ENCODE data around the gene CHCHD4.

Gene CHCHD4

DNA sequence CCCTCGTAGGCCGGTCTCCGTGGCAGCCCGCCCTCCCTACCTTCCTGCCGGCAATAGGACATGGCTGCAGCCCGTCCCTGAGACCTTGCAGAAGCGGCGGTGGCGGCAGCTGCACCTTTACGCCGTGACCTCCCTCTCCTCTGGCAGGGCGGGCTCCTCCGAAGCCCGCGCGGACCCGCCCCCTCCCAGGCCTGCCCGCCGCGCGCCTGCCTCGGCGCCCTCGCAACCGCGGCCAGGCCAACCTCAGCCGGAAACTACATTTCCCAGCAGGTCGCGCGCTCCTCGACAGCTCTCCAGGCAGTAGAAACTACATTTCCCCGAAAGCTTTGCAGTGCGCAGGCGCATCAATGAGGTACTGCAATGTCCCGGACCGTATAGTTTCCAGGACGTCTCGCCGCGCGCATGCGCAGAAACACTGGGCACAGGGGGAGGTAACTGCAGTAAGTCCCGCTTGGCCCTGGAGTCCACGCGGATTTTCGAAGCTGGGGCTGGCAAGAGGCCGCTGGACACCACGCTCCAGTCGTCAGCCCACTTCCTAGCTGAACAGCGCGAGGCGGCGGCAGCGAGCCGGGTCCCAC is at the start of gene CHCHD4, which contains the start of gene TMEM43:
Gene CHCHD4, minus strand, starts transcription at position 256 of the 578 bp plus-strand sequence. Its CDS starts 194 bp downstream, at position 62.
Gene TMEM43, plus strand, starts transcription at position 438 of the 578 bp plus-strand sequence. CDS start 142 bp downstream, outside the sequence.
- peak within 1 kb of the TSS; percentile 95 for H3K27ac ChIP-seq
- DNase-seq (ENCODE audit: low read depth, low spot score): peak; percentile 93

- DNase-seq (ENCODE audit: low read depth, low spot score): no peak
- H3K27ac ChIP-seq: peak overlapping the region; percentile 98
Measured at GRCh38 chr3:14172496-14172895, 47.8 kb upstream of the CHCHD4 start.

DNA sequence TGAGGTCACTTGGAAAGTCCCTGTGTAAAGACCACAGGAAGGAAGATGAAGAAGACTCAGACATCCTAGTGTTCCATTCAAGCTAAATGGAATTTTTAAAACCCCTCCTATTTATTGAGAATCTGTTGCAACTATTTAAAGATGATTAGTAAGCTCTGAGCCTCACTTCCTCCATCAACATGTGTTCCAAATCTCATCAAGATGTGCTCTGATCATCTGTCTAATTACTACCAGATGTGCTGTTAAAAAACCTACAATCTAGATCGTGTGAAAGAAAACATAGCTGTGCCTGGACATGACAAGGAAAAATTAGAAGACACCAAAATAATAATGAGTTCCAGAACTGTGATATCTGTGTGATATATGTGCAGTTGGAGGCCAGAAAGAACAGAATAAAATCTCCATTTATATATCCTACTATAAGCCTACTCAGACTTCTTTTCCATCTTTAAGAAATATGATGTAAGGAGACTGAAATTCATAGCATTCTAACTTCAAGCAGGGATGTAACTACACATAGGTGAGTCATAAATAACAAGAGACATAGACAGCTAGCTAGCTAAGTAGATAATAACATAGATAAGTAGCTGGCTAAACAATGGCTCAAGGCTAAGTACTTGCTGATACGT is 46.0 kb upstream of the CHCHD4 start:
- no peak for DNase-seq (ENCODE audit: low read depth, low spot score)
- H3K27ac ChIP-seq: peak overlapping the region; percentile 98

DNA sequence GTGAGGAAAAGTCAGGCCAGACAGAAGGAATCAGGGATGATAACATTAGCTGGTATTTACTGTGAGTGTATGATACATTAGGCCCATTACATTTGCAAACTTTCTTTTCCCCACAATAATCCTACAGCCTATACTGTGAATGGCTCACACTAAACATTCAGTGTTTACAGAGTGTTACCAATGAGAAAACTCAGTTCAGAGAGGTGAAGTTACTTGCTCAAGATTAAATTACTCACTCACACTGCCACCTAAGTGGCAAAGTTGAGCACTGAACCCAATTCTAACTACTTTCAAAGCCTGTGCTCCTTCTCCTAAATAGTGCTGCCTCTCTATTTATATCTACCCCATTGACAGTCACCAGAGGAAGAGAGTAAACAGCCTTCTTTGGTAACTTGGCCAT is 45.2 kb upstream of the CHCHD4 start:
- peak overlapping the region; percentile 98 for H3K27ac ChIP-seq
- no peak for DNase-seq (ENCODE audit: low read depth, low spot score)

DNA sequence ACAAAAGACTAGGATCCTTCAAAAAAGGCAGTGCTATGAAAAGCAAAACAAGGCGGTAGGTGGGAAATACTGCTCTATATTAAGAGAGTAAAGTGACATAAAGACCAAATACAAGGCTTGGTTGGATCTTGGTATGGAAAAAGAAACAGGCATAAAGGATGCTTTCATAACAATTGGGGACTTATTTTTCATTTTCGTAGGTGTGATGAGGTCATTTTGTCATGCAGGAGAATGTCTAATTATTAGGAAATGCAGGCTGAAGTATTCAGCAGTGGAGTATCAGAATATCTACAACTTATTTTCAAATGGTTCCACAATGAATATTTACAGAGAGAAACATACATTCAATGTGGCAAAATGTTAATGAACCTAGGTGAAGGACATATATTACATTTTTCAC is 44.8 kb upstream of the CHCHD4 start:
- no peak for DNase-seq (ENCODE audit: low read depth, low spot score)
- peak overlapping the region; percentile 98 for H3K27ac ChIP-seq

DNA sequence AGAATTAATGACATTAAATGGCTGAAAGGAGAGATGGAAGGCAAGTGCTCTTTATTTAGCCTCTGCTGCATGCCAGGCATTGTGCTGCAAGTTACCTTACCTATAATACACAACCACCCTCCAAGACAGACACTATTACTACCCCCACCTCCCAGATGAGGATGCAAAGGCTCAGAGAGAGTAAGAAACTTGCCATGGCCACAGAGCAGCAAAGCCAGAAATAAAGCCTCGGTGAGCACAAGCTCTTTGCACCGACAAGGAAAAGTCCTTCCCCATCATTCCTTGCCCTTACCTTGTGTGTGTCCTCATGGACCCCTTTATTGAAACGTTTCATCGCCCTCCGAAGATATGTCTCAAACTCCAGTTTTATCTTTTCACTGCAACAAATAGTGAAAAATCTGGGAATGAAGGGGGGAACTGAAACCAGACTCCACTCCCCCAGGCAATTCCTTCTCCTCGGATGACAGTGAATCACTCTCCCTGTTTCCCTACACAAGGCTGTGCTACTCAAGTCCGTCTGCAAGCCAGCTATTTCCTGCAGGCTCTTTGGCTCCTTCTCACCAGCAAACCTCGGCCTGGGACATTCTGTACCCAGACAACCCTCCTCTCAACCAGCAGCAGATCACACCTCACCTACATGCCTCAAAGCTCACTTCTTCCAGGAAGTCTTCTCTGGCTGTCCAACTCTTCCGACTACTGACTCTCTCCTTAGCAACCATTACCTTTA is 42.4 kb upstream of the CHCHD4 start:
- no peak for DNase-seq (ENCODE audit: low read depth, low spot score)
- peak overlapping the region; percentile 33 for H3K27ac ChIP-seq

GRCh38 chr3:14162178-14162577 is 37.5 kb upstream of the CHCHD4 start:
- peak overlapping the region; percentile 28 for H3K27ac ChIP-seq
- DNase-seq (ENCODE audit: low read depth, low spot score): no peak

DNA sequence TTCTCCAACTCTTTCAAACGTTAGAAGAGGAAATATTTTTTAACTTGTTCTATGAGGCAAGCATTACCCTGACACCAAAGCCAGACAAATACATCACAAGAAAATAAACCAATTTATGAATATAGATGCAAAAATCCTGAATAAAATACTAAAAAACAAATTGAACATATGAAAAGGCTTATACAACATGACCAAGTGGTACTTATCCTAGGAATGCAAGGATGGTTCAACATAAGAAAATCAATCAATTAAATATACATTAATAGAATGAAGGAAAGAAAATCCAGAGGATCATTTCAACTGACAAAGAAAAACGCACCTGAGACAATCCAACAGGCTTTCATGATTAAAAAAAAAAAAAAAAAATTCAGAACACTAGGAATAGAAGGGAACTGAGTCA is 36.6 kb upstream of the CHCHD4 start:
- no peak for DNase-seq (ENCODE audit: low read depth, low spot score)
- no peak overlapping the region for H3K27ac ChIP-seq

DNA sequence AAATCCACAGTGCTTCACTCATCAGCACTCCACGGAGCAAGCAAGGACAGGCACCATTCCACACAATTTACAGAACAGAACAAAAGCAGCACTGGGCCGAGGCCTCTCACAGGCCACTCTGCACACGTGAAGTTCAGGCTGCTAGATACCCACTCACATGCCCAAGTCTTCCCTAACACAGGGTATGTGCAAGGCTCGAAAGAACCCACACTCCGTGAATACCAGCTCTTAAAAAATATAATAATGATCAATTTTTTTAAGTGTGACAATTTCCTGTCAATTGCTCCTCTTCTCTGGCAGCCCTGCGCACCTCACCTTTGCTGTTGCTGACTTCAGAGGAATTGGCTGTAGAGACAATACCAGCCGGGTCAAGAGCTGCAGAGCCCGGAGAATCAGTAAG is 34.8 kb upstream of the CHCHD4 start:
- no peak for DNase-seq (ENCODE audit: low read depth, low spot score)
- H3K27ac ChIP-seq: no peak overlapping the region

DNA sequence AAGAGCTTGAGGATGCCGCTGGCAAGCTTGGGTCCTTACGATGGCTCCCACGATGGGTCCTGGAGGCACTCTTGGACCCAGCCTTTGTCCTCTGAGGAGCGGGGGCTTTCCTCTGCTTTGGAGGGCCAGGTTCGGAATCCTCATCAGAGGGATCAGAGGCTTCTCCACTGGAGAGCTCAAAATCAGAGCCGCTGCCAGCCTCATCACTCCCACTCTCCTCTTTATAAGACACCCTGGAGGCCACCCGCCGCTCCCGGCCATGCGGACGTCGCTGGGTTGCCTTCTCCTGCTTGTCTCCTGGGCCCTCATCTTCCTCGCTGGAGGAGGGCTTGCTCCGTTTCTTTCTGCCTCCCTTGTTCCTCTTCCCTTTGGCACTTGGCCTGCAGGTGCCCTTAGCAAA is 33.7 kb upstream of the CHCHD4 start:
- no peak overlapping the region for H3K27ac ChIP-seq
- DNase-seq (ENCODE audit: low read depth, low spot score): no peak

DNA sequence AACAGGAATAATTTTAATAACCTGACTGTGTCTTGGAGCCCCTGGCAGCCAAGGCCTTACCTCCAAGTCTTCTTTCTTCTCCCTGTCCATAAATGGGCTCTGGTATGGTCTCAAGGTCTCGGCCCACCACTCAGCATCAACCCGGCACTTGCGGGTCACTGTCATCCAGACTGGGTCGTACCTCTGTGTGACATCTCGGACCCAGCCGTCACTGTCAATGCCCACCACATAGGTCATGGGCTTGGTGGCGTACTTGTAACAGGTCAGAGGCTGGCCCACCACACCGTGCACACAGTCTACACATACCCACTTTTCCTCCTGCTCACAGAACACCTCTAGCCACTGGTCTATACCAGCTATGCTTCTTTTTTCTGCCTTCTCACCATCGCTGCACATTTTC is 33.3 kb upstream of the CHCHD4 start:
- H3K27ac ChIP-seq: peak overlapping the region; percentile 83
- no peak for DNase-seq (ENCODE audit: low read depth, low spot score)

DNA sequence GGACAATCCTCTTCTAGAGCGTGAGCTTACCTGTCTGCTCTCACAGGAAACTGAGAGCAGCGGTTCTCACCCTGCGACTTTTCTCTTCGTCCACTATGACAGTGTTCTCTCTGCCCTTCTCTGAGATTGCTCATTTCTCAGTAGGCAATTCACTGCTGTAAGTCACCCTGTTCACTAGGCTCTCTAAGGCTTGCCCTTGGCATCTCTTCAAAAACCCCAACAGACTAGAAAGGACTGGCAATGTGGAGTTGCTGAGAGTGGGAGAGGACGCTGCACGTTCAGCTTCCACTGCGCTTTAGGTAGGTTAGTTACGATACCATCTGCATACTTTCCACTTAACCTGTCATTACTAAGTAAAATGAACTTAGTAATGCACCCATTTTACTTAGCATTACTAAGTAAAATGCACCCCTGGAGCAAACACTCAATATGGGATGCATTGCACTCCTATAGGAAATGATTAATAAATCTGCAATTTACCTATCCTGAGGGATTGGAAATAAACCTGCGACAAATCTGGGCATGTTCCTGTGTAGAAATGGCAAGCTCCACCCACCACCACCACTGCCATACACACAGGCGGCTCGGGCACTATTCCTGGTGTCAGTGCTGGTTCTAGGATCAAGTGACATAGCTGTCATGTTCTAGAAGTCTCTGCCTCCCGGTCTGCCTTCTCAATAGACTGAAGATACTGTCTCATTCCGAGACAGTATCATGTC is 32.3 kb upstream of the CHCHD4 start:
- peak overlapping the region; percentile 83 for H3K27ac ChIP-seq
- DNase-seq (ENCODE audit: low read depth, low spot score): no peak

DNA sequence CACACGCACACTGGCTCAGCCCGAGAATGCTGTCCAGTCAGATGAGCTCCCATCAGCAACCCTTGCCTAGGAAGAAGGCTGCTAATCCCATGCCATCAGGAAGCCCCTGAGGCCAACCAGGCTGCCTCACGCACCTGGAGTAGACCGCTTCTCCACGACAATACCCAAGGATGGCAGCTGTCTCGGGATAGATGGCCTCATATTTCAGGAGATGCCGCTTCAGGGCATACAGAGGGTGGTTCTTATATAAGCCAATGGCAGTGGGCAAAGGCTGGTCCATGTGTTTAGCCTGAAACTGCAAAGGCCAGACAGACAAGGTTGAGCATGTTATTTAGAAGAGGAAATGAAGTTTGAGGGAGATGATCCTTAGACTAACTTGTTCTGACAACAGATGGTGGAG is 31.5 kb upstream of the CHCHD4 start:
- peak overlapping the region; percentile 83 for H3K27ac ChIP-seq
- no peak for DNase-seq (ENCODE audit: low read depth, low spot score)

- H3K27ac ChIP-seq: no peak overlapping the region
- no peak for DNase-seq (ENCODE audit: low read depth, low spot score)
Measured at GRCh38 chr3:14154895-14155440, 30.3 kb upstream of the CHCHD4 start.

- no peak for DNase-seq (ENCODE audit: low read depth, low spot score)
- H3K27ac ChIP-seq: no peak overlapping the region
Measured at GRCh38 chr3:14154276-14154675, 29.6 kb upstream of the CHCHD4 start.

DNA sequence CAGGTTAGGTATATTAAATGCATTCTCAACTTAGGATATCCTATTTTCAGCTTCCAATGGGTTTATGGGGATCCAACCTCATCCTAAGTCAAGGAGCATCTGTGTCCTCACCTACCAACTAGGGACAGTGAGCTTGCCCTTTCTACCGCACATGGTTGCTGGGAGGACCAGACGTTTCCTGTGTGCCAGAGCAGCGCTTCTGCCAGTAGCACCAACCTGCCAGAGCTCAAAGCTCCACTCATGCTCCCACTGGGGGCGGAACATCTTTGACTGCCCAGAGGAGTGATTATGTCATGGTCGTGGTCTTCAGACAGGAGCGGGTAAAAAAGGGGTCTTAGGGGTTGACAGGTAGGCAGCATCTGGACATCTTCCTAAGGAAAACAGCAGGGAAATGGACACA is 29.0 kb upstream of the CHCHD4 start:
- DNase-seq (ENCODE audit: low read depth, low spot score): no peak
- H3K27ac ChIP-seq: no peak overlapping the region

- H3K27ac ChIP-seq: no peak overlapping the region
- no peak for DNase-seq (ENCODE audit: low read depth, low spot score)
Measured at GRCh38 chr3:14152963-14153355, 28.3 kb upstream of the CHCHD4 start.

DNA sequence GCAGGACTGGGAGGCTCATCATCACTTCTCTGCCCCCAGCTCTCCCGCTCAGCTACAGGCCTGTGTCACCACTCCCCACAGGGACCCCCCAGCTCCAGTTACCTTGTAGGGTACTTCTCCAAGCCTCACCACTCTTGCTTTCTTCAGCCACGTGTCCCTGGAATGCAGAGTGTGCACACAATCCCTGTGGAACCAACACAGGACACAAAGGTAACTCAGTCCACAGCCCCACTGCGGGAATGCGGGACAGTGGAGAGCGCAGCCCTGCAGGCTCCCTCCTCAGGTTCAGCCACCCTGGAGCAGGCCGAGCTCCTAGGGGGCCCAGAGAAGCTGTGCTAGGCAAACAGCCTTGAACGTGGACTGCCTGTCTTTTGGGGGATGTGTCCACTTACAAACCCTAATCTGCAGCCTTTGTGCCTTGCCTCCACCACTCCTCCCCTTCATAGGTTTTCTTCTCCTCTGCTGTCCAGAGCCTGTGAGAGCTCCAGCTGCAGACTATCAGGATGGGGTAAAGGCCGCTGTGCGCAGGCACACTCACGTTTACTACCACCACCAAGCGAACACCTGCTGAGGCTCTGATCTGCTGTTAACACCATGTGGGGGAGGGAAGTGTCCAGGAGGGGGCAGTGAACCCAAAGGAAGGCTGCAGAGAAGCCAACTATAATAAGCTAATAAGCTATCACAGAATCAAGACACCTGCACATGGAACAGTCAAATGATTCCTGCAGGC is 27.7 kb upstream of the CHCHD4 start:
- no peak overlapping the region for H3K27ac ChIP-seq
- no peak for DNase-seq (ENCODE audit: low read depth, low spot score)

DNA sequence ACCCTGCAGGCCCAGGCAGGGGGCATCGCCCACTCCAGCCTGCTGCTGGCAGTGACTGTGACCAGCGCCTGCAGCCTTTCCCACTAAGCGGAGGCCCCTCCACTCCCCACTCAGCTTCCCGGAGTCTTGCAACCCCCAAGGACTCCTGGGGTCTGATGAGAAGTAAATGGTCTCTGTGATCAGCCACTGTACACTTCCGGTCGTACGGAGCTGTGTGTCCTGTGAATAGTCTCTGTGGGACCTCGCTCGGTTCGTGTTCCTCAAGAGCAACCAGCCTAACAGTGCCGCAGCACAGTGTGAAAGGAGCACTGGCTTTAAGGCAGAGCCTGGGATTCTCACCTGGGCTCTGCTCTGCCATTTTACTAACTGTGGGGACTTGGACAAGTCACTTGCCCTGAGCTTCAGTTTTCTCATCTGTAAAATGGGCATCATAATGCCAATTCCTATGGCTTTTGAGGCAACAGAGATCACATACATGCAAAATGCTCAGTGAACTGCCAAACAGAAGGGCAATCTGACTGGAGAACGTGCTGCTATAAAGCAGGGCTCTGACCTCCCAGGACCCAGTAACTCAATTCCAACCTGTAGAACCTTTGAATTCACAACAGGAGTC is 26.9 kb upstream of the CHCHD4 start:
- H3K27ac ChIP-seq: no peak overlapping the region
- DNase-seq (ENCODE audit: low read depth, low spot score): no peak

Data from epithelial cell of prostate (primary cell).